ENCODE data around the gene CUEDC1. TPM values are rescaled to one million over a fixed set of nuclear protein-coding genes. Genes with fewer than 3 reads are reported as not detected.
A peak's percentile ranks its signal among the peaks of the same experiment; 100 is the strongest.

The CUEDC1 gene
- total and polyA plus RNA-seq, 2 of the 13 experiments (the other 11 are each of a cell fraction or from before 2014, with no cell fraction given): 7.4 to 12.9 TPM

DNA sequence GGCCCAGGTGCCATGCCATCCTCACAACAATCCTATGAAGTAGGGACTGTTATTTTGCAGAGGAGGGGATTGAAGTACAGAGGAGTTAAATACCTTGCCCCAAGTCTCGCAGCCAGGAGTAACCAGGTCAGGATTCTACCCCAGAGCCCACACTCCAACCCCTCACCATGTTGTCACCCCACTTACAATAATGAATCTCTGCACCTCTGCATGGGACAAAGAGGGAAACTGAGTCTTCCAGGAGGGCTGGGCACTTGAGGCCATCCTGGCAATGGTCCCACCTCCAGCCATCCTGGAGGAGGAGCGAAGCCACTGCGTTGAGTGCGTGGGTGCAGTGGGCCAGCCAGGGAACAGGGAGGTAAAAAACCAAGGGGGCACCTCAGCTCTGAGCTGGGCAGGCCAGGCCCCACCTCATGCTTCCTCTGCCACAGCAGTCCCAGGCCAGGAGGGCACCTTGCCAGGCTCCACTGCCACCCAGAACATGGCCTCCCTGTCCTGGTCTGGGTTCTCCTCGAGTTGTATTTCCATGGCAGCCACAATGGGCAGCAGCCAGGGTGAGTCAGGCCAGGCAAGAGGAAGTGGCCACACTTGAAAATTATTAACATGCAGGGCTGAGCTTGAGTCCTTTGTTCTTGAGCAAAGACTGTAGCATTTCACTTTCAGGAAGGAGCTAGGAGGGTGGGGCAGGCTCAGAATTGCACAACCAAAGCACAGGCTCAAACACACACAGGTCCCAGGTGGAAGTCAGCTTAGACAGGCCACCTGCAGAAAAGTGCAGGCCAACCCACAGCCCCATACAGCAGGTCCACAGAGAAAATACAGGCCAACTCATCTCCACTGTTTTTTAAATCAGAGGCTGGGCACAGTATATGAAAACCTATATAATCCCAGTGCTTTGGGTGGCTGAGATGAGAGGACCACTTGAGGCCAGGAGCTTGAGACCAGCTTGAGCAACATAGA is 52.1 kb downstream of the CUEDC1 start (continued):
- TF ChIP-seq, protein P1, sequence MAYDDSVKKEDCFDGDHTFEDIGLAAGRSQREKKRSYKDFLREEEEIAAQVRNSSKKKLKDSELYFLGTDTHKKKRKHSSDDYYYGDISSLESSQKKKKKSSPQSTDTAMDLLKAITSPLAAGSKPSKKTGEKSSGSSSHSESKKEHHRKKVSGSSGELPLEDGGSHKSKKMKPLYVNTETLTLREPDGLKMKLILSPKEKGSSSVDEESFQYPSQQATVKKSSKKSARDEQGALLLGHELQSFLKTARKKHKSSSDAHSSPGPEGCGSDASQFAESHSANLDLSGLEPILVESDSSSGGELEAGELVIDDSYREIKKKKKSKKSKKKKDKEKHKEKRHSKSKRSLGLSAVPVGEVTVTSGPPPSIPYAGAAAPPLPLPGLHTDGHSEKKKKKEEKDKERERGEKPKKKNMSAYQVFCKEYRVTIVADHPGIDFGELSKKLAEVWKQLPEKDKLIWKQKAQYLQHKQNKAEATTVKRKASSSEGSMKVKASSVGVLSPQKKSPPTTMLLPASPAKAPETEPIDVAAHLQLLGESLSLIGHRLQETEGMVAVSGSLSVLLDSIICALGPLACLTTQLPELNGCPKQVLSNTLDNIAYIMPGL (CRISPR knock-in tag; IDR thresholded peaks at IDR 0.05; ENCODE audit: borderline replicate concordance in 1 of 2, low read depth in 1 of 2): peak; percentile 41 to 65; a peak in 2 of 4 replicates
- TF ChIP-seq ISL2 (CRISPR knock-in tag; IDR thresholded peaks at IDR 0.05) (peak; percentile 64), SIX4 (CRISPR knock-in tag; IDR thresholded peaks at IDR 0.05) (peak; percentile 70), ZC3H4 (CRISPR knock-in tag; IDR thresholded peaks at IDR 0.05; ENCODE audit: borderline replicate concordance) (no peak), RELA (CRISPR knock-in tag; IDR thresholded peaks at IDR 0.05) (0 out of 2 replicates have a peak, but pooled peaks have one; percentile 67), PHF20 (CRISPR knock-in tag; IDR thresholded peaks at IDR 0.05) (no peak), SMYD3 (CRISPR knock-in tag; IDR thresholded peaks at IDR 0.05) (0 out of 2 replicates have a peak, but pooled peaks have one; percentile 51), AGO2 (optimal IDR thresholded peaks at IDR 0.05; ENCODE audit: low read depth, low read length) (no peak), YEATS2 (CRISPR knock-in tag; IDR thresholded peaks at IDR 0.05; ENCODE audit: borderline replicate concordance) (peak; percentile 79; the same call in 1 of the 2 replicates), SATB2 (CRISPR knock-in tag; IDR thresholded peaks at IDR 0.05) (no peak), ETV5 (CRISPR knock-in tag; IDR thresholded peaks at IDR 0.05; ENCODE audit: borderline replicate concordance) (peak; percentile 92), ZNF773 (CRISPR knock-in tag; IDR thresholded peaks at IDR 0.05; ENCODE audit: borderline replicate concordance) (no peak), ZMYM3 (CRISPR knock-in tag; IDR thresholded peaks at IDR 0.05) (peak; percentile 81), ZNF746 (CRISPR knock-in tag; IDR thresholded peaks at IDR 0.05) (peak; percentile 71; the same call in 1 of the 2 replicates), SALL2 (CRISPR knock-in tag; IDR thresholded peaks at IDR 0.05) (peak; percentile 47; the same call in 1 of the 2 replicates), ZNF292 (CRISPR knock-in tag; IDR thresholded peaks at IDR 0.05; ENCODE audit: borderline replicate concordance, low read depth) (peak; percentile 99)
- TF ChIP-seq, protein P2, sequence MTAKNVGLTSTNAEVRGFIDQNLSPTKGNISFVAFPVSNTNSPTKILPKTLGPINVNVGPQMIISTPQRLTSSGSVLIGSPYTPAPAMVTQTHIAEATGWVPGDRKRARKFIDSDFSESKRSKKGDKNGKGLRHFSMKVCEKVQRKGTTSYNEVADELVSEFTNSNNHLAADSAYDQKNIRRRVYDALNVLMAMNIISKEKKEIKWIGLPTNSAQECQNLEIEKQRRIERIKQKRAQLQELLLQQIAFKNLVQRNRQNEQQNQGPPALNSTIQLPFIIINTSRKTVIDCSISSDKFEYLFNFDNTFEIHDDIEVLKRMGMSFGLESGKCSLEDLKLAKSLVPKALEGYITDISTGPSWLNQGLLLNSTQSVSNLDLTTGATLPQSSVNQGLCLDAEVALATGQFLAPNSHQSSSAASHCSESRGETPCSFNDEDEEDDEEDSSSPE (CRISPR knock-in tag; IDR thresholded peaks at IDR 0.05): peak; percentile 65
- TF ChIP-seq, protein P3, sequence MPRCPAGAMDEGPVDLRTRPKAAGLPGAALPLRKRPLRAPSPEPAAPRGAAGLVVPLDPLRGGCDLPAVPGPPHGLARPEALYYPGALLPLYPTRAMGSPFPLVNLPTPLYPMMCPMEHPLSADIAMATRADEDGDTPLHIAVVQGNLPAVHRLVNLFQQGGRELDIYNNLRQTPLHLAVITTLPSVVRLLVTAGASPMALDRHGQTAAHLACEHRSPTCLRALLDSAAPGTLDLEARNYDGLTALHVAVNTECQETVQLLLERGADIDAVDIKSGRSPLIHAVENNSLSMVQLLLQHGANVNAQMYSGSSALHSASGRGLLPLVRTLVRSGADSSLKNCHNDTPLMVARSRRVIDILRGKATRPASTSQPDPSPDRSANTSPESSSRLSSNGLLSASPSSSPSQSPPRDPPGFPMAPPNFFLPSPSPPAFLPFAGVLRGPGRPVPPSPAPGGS (CRISPR knock-in tag; IDR thresholded peaks at IDR 0.05): 0 out of 2 replicates have a peak, but pooled peaks have one; percentile 80
- TF ChIP-seq, protein P4, sequence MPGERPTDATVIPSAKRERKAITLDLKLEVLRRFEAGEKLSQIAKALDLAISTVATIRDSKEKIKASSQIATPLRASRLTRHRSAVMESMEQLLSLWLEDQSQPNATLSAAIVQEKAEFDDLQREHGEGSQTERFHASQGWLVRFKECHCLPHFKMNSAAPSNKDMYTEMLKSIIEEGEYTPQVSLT (CRISPR knock-in tag; IDR thresholded peaks at IDR 0.05; ENCODE audit: borderline replicate concordance, low read depth): no peak
- TF ChIP-seq, protein P5, sequence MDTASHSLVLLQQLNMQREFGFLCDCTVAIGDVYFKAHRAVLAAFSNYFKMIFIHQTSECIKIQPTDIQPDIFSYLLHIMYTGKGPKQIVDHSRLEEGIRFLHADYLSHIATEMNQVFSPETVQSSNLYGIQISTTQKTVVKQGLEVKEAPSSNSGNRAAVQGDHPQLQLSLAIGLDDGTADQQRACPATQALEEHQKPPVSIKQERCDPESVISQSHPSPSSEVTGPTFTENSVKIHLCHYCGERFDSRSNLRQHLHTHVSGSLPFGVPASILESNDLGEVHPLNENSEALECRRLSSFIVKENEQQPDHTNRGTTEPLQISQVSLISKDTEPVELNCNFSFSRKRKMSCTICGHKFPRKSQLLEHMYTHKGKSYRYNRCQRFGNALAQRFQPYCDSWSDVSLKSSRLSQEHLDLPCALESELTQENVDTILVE (CRISPR knock-in tag; IDR thresholded peaks at IDR 0.05): peak; percentile 91

Measured in HepG2 (cell line).